ENCODE results near the gene MFSD6L.

The MFSD6L gene

DNA sequence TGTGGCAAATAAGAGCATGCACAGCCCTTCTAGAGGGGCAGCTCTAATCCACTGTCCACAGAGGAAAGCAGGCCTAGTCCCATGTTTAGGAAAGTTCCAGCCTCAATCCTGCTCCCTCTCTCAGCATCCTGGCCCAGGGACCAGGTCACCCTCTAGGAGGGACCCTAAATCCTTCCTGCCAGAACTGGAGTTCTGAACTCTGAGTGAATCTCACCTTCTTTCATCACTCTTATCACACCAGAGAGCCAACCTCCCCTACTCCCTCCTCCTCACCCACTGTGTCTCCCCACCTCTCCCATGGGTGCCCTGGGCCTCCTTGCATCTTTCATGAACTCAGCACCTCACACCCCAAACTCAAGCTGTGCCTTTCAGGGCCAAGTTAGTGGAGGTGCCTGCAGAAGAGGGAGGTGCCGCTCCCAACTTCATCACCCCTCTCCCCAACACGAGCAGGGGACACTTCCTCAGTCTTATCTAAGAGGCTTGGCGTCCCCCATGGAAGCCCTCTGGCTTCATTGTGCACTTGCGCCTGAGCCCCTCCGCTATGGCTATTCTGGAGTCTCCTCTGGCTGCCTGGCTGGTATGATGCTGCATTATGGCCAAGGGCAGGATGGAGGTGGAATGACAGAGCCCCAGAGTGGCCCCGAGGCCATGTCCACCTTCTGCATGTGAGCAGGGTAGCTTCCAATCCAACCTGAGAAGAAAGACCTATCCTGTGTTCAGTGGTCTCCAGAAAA is 36.6 kb upstream of the MFSD6L start:
- no peak overlapping the region for H3K27ac ChIP-seq (ENCODE audit: low read depth, low read length, severe bottlenecking)
- H3K4me3 ChIP-seq (ENCODE audit: extremely low read depth, insufficient read depth, low read length, poor library complexity, severe bottlenecking) = no peak overlapping the region
- no peaks in the 10 kb centered on the region for H3K4me1 ChIP-seq (ENCODE audit: control insufficient read depth, insufficient read depth, low read length, poor library complexity, severe bottlenecking)
- no peaks in the 10 kb centered on the region for H3K9me3 ChIP-seq (ENCODE audit: control insufficient read depth, low read length)
- H3K36me3 ChIP-seq (ENCODE audit: control insufficient read depth, insufficient read depth, low read length) = no peaks in the 10 kb centered on the region
- WGBS, 2 experiments (ENCODE audit: insufficient coverage in 2 of 2) = 83 to 92% methylated on average over 5 of the region's 6 CpGs

DNA sequence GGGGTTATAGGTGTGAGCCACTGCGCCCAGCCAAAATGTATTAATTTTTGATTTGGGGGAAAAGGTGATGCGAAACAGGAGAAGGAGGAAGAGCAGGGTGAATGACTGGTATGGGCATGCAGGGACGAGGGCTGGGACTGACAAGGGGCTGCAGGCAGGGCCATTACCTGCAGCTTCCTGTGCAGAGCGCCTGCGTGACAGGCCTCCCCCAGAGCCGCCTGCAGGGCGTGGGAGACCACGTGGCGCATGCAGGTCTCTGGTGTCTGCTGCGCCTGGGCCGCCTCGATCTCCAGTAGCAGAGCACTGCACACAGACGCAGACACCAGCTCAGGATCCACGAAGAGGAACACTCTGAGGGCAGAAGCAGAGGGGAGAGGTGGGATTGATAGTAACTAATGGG is 35.9 kb upstream of the MFSD6L start:
- no peak overlapping the region for H3K4me3 ChIP-seq (ENCODE audit: extremely low read depth, insufficient read depth, low read length, poor library complexity, severe bottlenecking)
- WGBS, 2 experiments (ENCODE audit: insufficient coverage in 2 of 2) = 92% methylated on average over 12 to 13 of the region's 14 CpGs
- no peaks in the 10 kb centered on the region for H3K4me1 ChIP-seq (ENCODE audit: control insufficient read depth, insufficient read depth, low read length, poor library complexity, severe bottlenecking)
- H3K36me3 ChIP-seq (ENCODE audit: control insufficient read depth, insufficient read depth, low read length) = no peaks in the 10 kb centered on the region
- no peak overlapping the region for H3K27ac ChIP-seq (ENCODE audit: low read depth, low read length, severe bottlenecking)
- H3K9me3 ChIP-seq (ENCODE audit: control insufficient read depth, low read length) = no peaks in the 10 kb centered on the region

DNA sequence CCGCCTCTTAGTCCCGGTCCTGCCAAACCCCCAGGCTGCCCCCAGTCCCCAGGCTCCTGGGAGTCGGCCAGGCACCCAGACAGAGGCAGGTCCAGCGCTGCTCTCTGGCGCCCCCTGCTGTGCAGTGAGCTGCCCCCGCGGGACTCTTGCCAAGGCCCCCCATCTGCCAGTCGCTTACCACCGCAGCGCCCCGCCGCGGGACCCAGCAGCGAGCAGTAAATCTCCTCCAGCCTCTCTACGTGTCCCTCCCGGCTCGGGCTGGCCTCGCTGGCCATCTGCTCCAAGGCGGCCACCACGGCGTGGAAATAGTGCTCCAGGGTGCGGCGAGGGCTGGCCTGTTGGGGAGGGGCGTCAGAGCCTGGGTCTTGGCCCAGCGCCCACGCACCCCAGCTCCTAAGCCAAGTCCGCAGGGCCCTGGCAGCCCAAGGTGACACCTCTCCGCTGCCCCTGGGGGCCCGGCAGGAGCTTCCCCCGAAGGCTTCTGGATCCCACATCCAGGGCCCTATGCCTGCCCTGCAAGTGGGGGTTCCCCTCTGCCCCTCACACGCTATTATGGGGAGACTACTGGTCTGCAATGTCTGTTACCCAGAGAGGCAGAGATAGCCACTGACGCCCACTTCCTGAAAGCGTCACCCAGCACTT is 33.7 kb upstream of the MFSD6L start:
- no peaks in the 10 kb centered on the region for H3K9me3 ChIP-seq (ENCODE audit: control insufficient read depth, low read length)
- H3K36me3 ChIP-seq (ENCODE audit: control insufficient read depth, insufficient read depth, low read length) = no peaks in the 10 kb centered on the region
- 63 to 65% methylated on average over 25 to 28 of the region's 33 CpGs for WGBS, 2 experiments (ENCODE audit: insufficient coverage in 2 of 2)
- no peak overlapping the region for H3K27ac ChIP-seq (ENCODE audit: low read depth, low read length, severe bottlenecking)
- no peak overlapping the region for H3K4me3 ChIP-seq (ENCODE audit: extremely low read depth, insufficient read depth, low read length, poor library complexity, severe bottlenecking)
- no peaks in the 10 kb centered on the region for H3K4me1 ChIP-seq (ENCODE audit: control insufficient read depth, insufficient read depth, low read length, poor library complexity, severe bottlenecking)

DNA sequence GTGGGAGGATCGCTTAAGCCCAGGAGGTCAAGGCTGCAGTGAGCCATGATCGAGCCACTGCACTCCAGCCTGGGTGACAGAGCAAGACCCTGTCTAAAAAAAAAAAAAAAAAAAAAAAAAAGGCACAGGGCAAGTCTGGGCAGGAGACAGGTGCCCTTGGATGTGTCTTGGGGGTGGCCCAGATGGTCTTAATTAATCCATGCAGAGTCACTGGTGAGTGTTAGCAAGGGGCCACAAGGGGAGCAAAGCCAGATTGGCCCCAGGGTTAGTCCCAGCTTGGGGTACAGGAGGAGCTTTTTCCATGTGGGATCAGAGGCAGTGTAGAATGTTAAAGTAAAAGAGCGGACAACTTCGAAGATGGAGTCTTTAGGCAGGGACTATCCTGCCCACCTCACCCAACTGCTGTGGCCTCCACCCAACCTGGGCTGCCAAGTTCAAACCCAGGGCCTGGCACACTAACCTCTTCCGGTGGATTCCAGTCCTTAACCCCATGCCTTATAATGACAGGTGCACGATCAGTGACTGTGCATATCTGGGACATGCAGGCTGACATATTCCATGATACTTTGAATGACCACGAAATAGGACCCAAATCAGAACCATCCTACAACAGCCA is 32.2 kb upstream of the MFSD6L start:
- Histone ChIP-seq H3K4me3 (ENCODE audit: extremely low read depth, insufficient read depth, low read length, poor library complexity, severe bottlenecking) (no peak overlapping the region), H3K9me3 (ENCODE audit: control insufficient read depth, low read length) (no peaks in the 10 kb centered on the region), H3K36me3 (ENCODE audit: control insufficient read depth, insufficient read depth, low read length) (no peaks in the 10 kb centered on the region), H3K27ac (ENCODE audit: low read depth, low read length, severe bottlenecking) (no peak overlapping the region), H3K4me1 (ENCODE audit: control insufficient read depth, insufficient read depth, low read length, poor library complexity, severe bottlenecking) (no peaks in the 10 kb centered on the region)
- 90% methylated on average over 3 to 5 of the region's 7 CpGs for WGBS, 2 experiments (ENCODE audit: insufficient coverage in 2 of 2)

DNA sequence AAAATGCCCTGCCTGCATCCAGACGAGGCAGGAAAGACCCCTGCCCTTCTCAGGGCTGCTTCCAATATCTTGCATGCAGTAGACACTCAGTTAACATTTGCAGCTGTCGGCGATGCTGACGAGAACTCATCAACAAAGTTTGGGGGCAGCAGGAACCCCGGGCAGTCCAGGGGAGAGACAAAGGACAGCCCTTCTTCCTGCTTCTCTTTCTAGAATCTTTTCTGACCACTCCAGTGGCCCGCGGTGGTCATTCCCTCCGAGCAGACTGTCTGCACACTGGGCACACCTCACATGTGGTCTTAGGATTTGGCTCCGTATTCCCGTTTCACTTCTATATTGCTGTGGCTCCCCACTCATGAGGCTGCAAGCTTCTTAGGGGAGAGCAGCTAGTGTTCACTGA is 31.0 kb upstream of the MFSD6L start:
- 84 to 93% methylated on average over 10 of the region's 10 CpGs for WGBS, 2 experiments (ENCODE audit: insufficient coverage in 2 of 2)
- H3K27ac ChIP-seq (ENCODE audit: low read depth, low read length, severe bottlenecking) = no peak overlapping the region
- H3K9me3 ChIP-seq (ENCODE audit: control insufficient read depth, low read length) = no peaks in the 10 kb centered on the region
- no peak overlapping the region for H3K4me3 ChIP-seq (ENCODE audit: extremely low read depth, insufficient read depth, low read length, poor library complexity, severe bottlenecking)
- H3K36me3 ChIP-seq (ENCODE audit: control insufficient read depth, insufficient read depth, low read length) = no peaks in the 10 kb centered on the region
- H3K4me1 ChIP-seq (ENCODE audit: control insufficient read depth, insufficient read depth, low read length, poor library complexity, severe bottlenecking) = no peaks in the 10 kb centered on the region

DNA sequence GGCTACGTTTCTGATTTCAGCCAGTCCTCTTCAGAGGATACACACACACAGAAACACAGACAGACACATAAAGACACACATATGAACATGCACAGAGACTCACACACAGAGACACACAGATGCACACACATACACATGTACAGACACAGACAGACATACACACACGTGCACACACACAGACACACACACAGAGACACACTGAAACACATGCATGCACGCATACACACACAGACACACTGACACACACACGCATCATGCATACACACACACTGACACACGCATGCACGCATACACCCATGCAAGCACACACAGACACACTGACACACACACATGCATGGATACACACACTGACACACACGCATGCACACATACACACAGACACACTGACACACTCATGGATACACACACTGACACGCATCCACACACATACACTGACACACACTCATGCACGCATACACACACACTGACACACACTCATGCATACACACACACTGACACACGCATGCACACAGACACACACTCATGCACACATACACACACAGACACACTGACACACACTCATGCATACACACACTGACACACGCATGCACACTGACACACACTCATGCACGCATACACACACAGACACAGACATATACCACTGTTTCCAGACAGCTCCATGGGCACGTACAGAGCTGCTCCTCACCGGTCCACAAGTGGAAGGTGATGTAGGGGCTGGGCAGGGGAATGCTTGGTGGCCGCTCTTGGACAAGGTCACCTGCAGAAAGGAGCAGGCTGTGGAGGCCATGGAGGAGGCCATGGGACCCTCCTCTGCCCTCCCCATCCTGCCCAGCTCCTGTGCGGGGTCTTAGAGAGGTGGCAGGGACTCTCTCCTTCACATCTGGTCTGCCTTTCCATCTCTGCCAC is 30.1 kb upstream of the MFSD6L start:
- Histone ChIP-seq H3K27ac (ENCODE audit: low read depth, low read length, severe bottlenecking) (no peak overlapping the region), H3K4me3 (ENCODE audit: extremely low read depth, insufficient read depth, low read length, poor library complexity, severe bottlenecking) (no peak overlapping the region), H3K9me3 (ENCODE audit: control insufficient read depth, low read length) (peaks cover 2% of the 10 kb centered on the region), H3K36me3 (ENCODE audit: control insufficient read depth, insufficient read depth, low read length) (no peaks in the 10 kb centered on the region), H3K4me1 (ENCODE audit: control insufficient read depth, insufficient read depth, low read length, poor library complexity, severe bottlenecking) (no peaks in the 10 kb centered on the region)
- 89 to 91% methylated on average over 12 to 15 of the region's 16 CpGs for WGBS, 2 experiments (ENCODE audit: insufficient coverage in 2 of 2)

DNA sequence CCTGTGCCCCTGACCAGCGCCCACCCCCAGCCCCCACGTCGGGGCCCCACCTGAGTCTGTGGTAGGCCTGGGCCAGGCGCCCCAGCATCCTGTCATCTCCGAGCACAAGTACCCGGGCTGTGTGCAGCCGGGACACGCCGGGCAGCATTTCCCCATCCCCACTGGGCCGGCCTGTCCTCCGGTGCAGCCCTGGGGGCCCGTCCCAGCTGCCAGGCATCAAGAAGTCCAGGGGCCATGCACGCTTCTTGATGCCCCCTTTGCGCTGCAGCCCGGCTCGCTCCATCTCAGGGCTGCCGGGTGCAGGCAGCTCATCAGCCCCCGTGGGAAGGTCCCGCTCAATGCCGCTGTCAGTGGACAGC is 29.3 kb upstream of the MFSD6L start:
- H3K4me1 ChIP-seq (ENCODE audit: control insufficient read depth, insufficient read depth, low read length, poor library complexity, severe bottlenecking) = no peaks in the 10 kb centered on the region
- no peaks in the 10 kb centered on the region for H3K36me3 ChIP-seq (ENCODE audit: control insufficient read depth, insufficient read depth, low read length)
- 92 to 94% methylated on average over 17 of the region's 20 CpGs for WGBS, 2 experiments (ENCODE audit: insufficient coverage in 2 of 2)
- no peak overlapping the region for H3K4me3 ChIP-seq (ENCODE audit: extremely low read depth, insufficient read depth, low read length, poor library complexity, severe bottlenecking)
- no peak overlapping the region for H3K27ac ChIP-seq (ENCODE audit: low read depth, low read length, severe bottlenecking)
- H3K9me3 ChIP-seq (ENCODE audit: control insufficient read depth, low read length) = peaks cover 5% of the 10 kb centered on the region

DNA sequence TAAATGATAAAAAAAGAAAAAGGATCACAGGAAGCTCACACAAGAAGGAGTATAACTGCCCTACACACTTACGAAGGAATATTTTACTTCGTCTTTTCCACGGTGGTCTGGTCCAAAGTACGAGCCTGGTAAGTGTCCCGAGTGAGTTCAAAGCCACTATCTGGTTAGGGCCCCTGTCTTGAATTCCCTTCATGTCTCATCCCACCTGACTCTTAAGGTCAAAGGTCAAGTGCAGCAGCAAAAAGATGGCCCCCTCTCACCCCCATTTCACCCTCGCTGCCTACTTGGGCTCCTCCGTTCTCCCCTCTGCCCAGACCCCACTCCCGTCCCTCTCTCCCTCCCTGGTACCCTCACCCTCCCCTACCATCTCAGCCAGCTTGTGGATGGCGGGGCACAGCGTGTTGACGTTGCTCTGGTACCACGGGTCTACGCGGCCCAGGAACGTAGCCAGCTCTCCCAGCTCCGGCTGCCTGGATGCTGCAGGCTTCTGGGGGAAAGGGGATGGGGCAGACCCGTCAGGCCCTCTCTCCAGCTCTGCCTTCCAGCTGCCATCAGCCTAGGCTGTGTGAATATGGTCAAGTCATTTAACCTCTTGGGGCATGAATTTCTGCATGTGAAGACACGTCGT is 27.8 kb upstream of the MFSD6L start:
- Histone ChIP-seq H3K36me3 (ENCODE audit: control insufficient read depth, insufficient read depth, low read length) (no peaks in the 10 kb centered on the region), H3K4me1 (ENCODE audit: control insufficient read depth, insufficient read depth, low read length, poor library complexity, severe bottlenecking) (no peaks in the 10 kb centered on the region), H3K4me3 (ENCODE audit: extremely low read depth, insufficient read depth, low read length, poor library complexity, severe bottlenecking) (no peak overlapping the region), H3K9me3 (ENCODE audit: control insufficient read depth, low read length) (peaks cover 5% of the 10 kb centered on the region), H3K27ac (ENCODE audit: low read depth, low read length, severe bottlenecking) (no peak overlapping the region)
- 90 to 94% methylated on average over 13 to 15 of the region's 19 CpGs for WGBS, 2 experiments (ENCODE audit: insufficient coverage in 2 of 2)

DNA sequence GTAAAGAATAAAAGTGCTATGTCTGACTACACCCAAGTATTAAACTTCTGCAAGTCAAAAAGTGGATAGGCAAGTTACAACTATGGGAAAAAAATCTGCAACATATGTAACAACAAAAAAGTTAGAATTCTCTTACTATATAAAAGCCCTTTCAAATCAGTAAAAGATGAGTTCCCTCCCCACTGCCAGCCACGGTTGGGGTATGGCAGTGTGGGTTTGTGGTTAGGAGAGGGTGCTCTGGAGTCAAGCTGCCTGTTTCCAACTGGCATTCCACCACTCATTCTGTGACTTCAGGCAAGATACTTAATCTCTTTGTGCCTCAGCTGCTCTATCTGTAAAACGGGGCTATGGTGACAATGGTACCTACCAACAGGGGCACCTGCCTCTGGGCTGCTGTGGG is 26.6 kb upstream of the MFSD6L start:
- Histone ChIP-seq H3K9me3 (ENCODE audit: control insufficient read depth, low read length) (peaks cover 5% of the 10 kb centered on the region), H3K36me3 (ENCODE audit: control insufficient read depth, insufficient read depth, low read length) (no peaks in the 10 kb centered on the region), H3K4me1 (ENCODE audit: control insufficient read depth, insufficient read depth, low read length, poor library complexity, severe bottlenecking) (no peaks in the 10 kb centered on the region), H3K27ac (ENCODE audit: low read depth, low read length, severe bottlenecking) (no peak overlapping the region), H3K4me3 (ENCODE audit: extremely low read depth, insufficient read depth, low read length, poor library complexity, severe bottlenecking) (no peak overlapping the region)
- 80 to 100% methylated on average over 1 of the region's 2 CpGs for WGBS, 2 experiments (ENCODE audit: insufficient coverage in 2 of 2)

DNA sequence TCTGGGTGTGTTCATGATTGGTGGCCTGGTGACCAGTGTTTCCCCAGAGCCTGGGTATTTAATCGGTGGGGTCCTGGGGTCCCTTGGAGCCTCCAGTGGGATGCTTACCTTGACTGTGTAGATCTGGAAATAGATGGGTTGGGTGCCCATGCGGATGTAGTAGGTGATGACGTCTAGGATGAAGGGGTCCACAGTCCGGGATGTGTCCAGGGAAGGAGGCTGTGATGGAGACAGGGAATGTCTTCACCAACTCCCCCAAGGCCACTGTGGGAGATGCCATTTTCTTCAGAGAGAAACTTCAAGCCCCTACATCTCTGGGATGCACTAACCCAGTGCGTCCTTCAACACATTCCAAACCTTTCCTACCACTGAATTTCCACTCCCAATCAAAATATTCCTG is 24.1 kb upstream of the MFSD6L start:
- Histone ChIP-seq H3K4me3 (ENCODE audit: extremely low read depth, insufficient read depth, low read length, poor library complexity, severe bottlenecking) (no peak overlapping the region), H3K27ac (ENCODE audit: low read depth, low read length, severe bottlenecking) (no peak overlapping the region), H3K4me1 (ENCODE audit: control insufficient read depth, insufficient read depth, low read length, poor library complexity, severe bottlenecking) (no peaks in the 10 kb centered on the region), H3K9me3 (ENCODE audit: control insufficient read depth, low read length) (peaks cover 5% of the 10 kb centered on the region), H3K36me3 (ENCODE audit: control insufficient read depth, insufficient read depth, low read length) (no peaks in the 10 kb centered on the region)
- 90 to 100% methylated on average over 2 to 4 of the region's 5 CpGs for WGBS, 2 experiments (ENCODE audit: insufficient coverage in 2 of 2)

Data from mesodermal cell (in vitro differentiated cells).